Measurements from ENCODE around the gene MYRF. TPM values are rescaled to one million over a fixed set of nuclear protein-coding genes. Genes with fewer than 3 reads are reported as not detected.

The MYRF gene
- total and polyA plus RNA-seq, 7 donors = 0.01 to 0.24 (median 0.11) TPM; not detected in 1

DNA sequence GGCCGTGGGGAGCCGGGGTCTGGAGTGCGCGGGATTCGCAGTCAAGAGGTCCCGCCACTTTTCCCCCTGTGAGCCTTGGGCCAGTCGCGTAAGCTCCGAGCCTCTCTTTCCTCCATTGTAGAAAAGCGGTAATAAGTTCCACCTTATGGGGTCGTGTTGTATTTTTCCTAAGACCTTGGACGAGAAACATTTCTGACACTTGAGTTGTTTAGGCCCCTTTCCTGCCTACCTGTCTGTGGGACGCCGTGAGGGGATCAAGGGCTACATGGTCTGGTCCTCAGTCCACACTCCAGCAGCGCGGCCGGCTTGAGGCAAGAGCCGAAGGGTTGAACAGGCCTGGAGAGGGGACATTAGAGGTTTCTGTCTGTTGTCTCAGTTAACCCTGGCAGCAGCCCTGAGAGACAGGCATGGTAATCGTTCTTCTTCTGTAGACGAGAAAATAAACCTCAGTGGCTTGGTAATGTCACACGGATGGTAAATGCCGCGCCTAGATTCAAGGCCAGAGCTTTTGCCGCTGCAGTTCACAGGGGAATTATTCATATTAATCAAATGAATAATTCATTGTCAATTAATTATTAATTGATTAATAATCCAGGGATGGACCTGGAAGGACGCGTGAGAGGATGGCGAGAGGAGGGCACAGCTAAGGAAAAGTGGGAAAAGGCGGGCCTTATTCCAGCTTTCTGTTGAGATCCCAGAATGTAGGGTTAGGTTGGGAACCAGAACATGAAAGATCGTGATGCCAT, 40.8 kb downstream of the MYRF start:
- H3K36me3 ChIP-seq (ENCODE audit: insufficient read depth in 1 of 2, low read depth in 1 of 2) = peaks cover 6 to 30% of the 10 kb centered on the region in 2 donors
- H3K9me3 ChIP-seq = no peaks in the 10 kb centered on the region
- 3 to 4% (median 4%) methylated on average over 29 of the region's 29 CpGs for WGBS, 3 donors
- ATAC-seq (peak in 3 of 4 donors; percentile 21 to 30 (median 23)), DNase-seq (peak in 1 of 2 donors; percentile 44)
- no peak for TF ChIP-seq CTCF (IDR thresholded peaks at IDR 0.05)
- H3K27ac ChIP-seq = peak overlapping the region; percentile 97
- peaks cover 20% of the 10 kb centered on the region for H3K4me1 ChIP-seq
- H3K27me3 ChIP-seq (ENCODE audit: insufficient read depth in 3 of 3, low read length in 2 of 3) = no peaks in the 10 kb centered on the region
- intact Hi-C loops (cut with DNase I) = loop anchor here (5.0 to 10.0 kb wide), 3 partner anchors 99 to 162 kb away; partner anchors contain the start of genes BEST1 (in 1 of the 2) and FADS3 (in 1 of the 2)
- peak overlapping the region; percentile 86 for H3K4me3 ChIP-seq

GRCh38 chr11:61793829-61794204, 41.4 kb downstream of the MYRF start:
- H3K4me1 ChIP-seq = peaks cover 20% of the 10 kb centered on the region
- peak in 1 of 2 donors; percentile 11 for DNase-seq
- peaks cover 6 to 25% of the 10 kb centered on the region in 2 donors for H3K36me3 ChIP-seq (ENCODE audit: insufficient read depth in 1 of 2, low read depth in 1 of 2)
- H3K4me3 ChIP-seq = no peak overlapping the region
- H3K27ac ChIP-seq = no peak overlapping the region
- intact Hi-C loops (cut with DNase I) = loop anchor here (5.0 to 10.0 kb wide), 3 partner anchors 98 to 161 kb away; partner anchors contain the start of genes BEST1 (in 1 of the 2) and FADS3 (in 1 of the 2)
- H3K27me3 ChIP-seq (ENCODE audit: insufficient read depth in 3 of 3, low read length in 2 of 3) = no peaks in the 10 kb centered on the region
- H3K9me3 ChIP-seq = no peaks in the 10 kb centered on the region
- ATAC-seq = no peak
- TF ChIP-seq CTCF (IDR thresholded peaks at IDR 0.05) = no peak
- WGBS, 3 donors = 48 to 73% (median 58%) methylated on average over 3 of the region's 3 CpGs

- H3K27ac ChIP-seq = no peak overlapping the region
- intact Hi-C loops (cut with DNase I) = loop anchor here (5.0 to 10.0 kb wide), 3 partner anchors 98 to 160 kb away; partner anchors contain the start of genes BEST1 (in 1 of the 2) and FADS3 (in 1 of the 2)
- TF ChIP-seq CTCF (IDR thresholded peaks at IDR 0.05) = no peak
- no peak overlapping the region for H3K4me3 ChIP-seq
- ATAC-seq = no peak
- no peak for DNase-seq
- WGBS, 3 donors = 86 to 89% (median 86%) methylated on average over 4 of the region's 4 CpGs
- no peaks in the 10 kb centered on the region for H3K27me3 ChIP-seq (ENCODE audit: insufficient read depth in 3 of 3, low read length in 2 of 3)
- H3K4me1 ChIP-seq = peaks cover 20% of the 10 kb centered on the region
- H3K36me3 ChIP-seq (ENCODE audit: insufficient read depth in 1 of 2, low read depth in 1 of 2) = peaks cover 6 to 17% of the 10 kb centered on the region in 2 donors
- no peaks in the 10 kb centered on the region for H3K9me3 ChIP-seq
Observed at GRCh38 chr11:61794579-61794978, 42.1 kb downstream of the MYRF start.

- no peaks in the 10 kb centered on the region for H3K9me3 ChIP-seq
- WGBS, 3 donors = 62 to 71% (median 70%) methylated on average over 12 of the region's 12 CpGs
- peaks cover 20% of the 10 kb centered on the region for H3K4me1 ChIP-seq
- H3K27ac ChIP-seq = no peak overlapping the region
- intact Hi-C loops (cut with DNase I) = loop anchor here (5.0 to 10.0 kb wide), 5 partner anchors 77 to 312 kb away; partner anchors contain the start of gene BEST1 (in 1 of the 2)
- peaks cover 0 to 8% of the 10 kb centered on the region in 2 donors for H3K36me3 ChIP-seq (ENCODE audit: insufficient read depth in 1 of 2, low read depth in 1 of 2)
- no peaks in the 10 kb centered on the region for H3K27me3 ChIP-seq (ENCODE audit: insufficient read depth in 3 of 3, low read length in 2 of 3)
- no peak for ATAC-seq
- DNase-seq = no peak
- no peak overlapping the region for H3K4me3 ChIP-seq
- TF ChIP-seq CTCF (IDR thresholded peaks at IDR 0.05) = no peak
Observed at GRCh38 chr11:61795459-61795858, 43.0 kb downstream of the MYRF start.

Measured in psoas muscle (tissue), 8 donors.